Transverse colon (tissue), 4 donors: Measurements from ENCODE around the gene CARD10.

Source experiments
- POLR2AphosphoS5 ChIP-seq, 3 donors: sonication (generic); formaldehyde crosslinking; IDR thresholded peaks; one replicate each; pipeline ENCODE4 v1.6.1; 2016; ENCODE audit warnings: antibody characterized with exemption in 3 of 3
- TF ChIP-seq, protein P1 (sequence below), 5 experiments: fragments of 200-600 bp in 3 of 5; fragments of 450-650 bp in 2 of 5; sonication (generic) in 3 of 5; IDR thresholded peaks; 1 replicate in 2 of 5; 2 replicates in 3 of 5; pipeline ENCODE4 v1.5.1; 2016 to 2017; ENCODE audit warnings: antibody characterized with exemption in 5 of 5, inconsistent platforms in 3 of 5, mild to moderate bottlenecking in 2 of 5, moderate library complexity in 1 of 5

DNA sequence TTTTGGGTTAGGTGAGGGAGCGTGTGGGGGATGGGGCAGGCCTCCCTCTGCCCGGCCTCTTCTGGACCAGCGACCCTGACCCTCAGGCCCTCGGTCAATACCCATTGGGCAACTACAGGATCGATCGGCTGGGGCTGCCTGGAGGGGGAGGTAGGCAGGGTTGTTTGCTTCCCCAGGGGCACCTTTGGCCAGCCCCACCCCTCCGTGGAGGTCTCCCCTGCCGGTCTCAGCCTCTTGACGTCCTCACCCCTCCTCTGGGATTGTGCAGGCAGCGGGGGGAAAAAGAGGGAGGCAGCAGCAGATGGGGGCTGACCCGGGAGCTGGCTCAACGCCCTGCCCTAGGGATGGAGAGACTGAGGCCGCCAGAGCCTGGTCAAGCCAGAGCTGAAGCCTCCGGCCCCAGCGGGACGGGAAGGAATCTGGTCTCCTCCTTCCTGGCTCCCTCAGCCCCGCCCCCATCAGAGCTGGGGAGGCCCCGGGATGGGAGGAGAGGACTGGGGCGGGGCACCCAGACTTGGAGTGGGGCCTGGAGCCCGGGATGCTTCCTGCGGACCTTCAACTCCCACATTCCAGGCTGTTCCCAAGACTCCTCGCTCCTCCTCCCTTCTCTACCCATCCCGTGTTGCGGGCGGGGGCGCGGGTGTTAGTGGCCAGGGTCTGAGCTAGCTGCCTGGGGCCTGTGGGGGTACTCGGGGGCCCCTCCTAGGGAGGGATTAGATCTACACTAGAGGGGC is 26.7 kb upstream of the CARD10 start:
- TF ChIP-seq, protein P1, sequence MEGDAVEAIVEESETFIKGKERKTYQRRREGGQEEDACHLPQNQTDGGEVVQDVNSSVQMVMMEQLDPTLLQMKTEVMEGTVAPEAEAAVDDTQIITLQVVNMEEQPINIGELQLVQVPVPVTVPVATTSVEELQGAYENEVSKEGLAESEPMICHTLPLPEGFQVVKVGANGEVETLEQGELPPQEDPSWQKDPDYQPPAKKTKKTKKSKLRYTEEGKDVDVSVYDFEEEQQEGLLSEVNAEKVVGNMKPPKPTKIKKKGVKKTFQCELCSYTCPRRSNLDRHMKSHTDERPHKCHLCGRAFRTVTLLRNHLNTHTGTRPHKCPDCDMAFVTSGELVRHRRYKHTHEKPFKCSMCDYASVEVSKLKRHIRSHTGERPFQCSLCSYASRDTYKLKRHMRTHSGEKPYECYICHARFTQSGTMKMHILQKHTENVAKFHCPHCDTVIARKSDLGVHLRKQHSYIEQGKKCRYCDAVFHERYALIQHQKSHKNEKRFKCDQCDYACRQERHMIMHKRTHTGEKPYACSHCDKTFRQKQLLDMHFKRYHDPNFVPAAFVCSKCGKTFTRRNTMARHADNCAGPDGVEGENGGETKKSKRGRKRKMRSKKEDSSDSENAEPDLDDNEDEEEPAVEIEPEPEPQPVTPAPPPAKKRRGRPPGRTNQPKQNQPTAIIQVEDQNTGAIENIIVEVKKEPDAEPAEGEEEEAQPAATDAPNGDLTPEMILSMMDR (IDR thresholded peaks at IDR 0.05), result no peak
- peak; percentile 8 to 70 (median 65) for TF ChIP-seq POLR2AphosphoS5 (IDR thresholded peaks at IDR 0.05)
